Measurements from ENCODE around the gene ZFP57. TPM values are rescaled to one million over a fixed set of nuclear protein-coding genes. Genes with fewer than 3 reads are reported as not detected.
"Not testable (repeated sequence)": the region's sequence is repeated elsewhere in the genome, so short reads cannot be mapped to it uniquely, and the experiment has no call there.

Gene ZFP57
- total RNA-seq, 2 donors from 2014 or later = 0.57 to 1.7 TPM

- Histone ChIP-seq H3K27ac (no peak overlapping the region), H3K9me3 (no peaks in the 10 kb centered on the region), H3K27me3 (replicated peaks; ENCODE audit: insufficient read depth) (no peaks in the 10 kb centered on the region), H3K4me3 (no peak overlapping the region), H3K36me3 (no peaks in the 10 kb centered on the region), H3K4me1 (replicated peaks) (no peaks in the 10 kb centered on the region)
- no peak for DNase-seq (ENCODE audit: low spot score)
- TF ChIP-seq CTCF (IDR thresholded peaks at IDR 0.05) = no peak
- no peak for TF ChIP-seq POLR2AphosphoS5 (IDR thresholded peaks at IDR 0.05)
- TF ChIP-seq POLR2A (IDR thresholded peaks at IDR 0.05) = no peak
- intact Hi-C loops (cut with DNase I) = no loop called here
- WGBS = 94% methylated on average over 5 of the region's 5 CpGs
Measured at GRCh38 chr6:29678114-29678513, 2.8 kb downstream of the ZFP57 start.

- intact Hi-C loops (cut with DNase I) = no loop called here
- no peaks in the 10 kb centered on the region for H3K9me3 ChIP-seq
- TF ChIP-seq POLR2AphosphoS5 (IDR thresholded peaks at IDR 0.05) (no peak), CTCF (IDR thresholded peaks at IDR 0.05) (no peak), POLR2A (IDR thresholded peaks at IDR 0.05) (no peak)
- no peaks in the 10 kb centered on the region for H3K27me3 ChIP-seq (replicated peaks; ENCODE audit: insufficient read depth)
- no peak overlapping the region for H3K27ac ChIP-seq
- no peaks in the 10 kb centered on the region for H3K36me3 ChIP-seq
- DNase-seq (ENCODE audit: low spot score) = no peak
- no peaks in the 10 kb centered on the region for H3K4me1 ChIP-seq (replicated peaks)
- H3K4me3 ChIP-seq = no peak overlapping the region
- WGBS = 35% methylated on average over 2 of the region's 2 CpGs
Measured at GRCh38 chr6:29676981-29677601, 3.9 kb downstream of the ZFP57 start.

- no peak overlapping the region for H3K4me3 ChIP-seq
- WGBS = 100% methylated on average over 1 of the region's 1 CpG
- intact Hi-C loops (cut with DNase I) = no loop called here
- TF ChIP-seq POLR2AphosphoS5 (IDR thresholded peaks at IDR 0.05) = no peak
- TF ChIP-seq POLR2A (IDR thresholded peaks at IDR 0.05) = no peak
- no peak for TF ChIP-seq CTCF (IDR thresholded peaks at IDR 0.05)
- H3K36me3 ChIP-seq = no peaks in the 10 kb centered on the region
- no peaks in the 10 kb centered on the region for H3K27me3 ChIP-seq (replicated peaks; ENCODE audit: insufficient read depth)
- H3K9me3 ChIP-seq = no peaks in the 10 kb centered on the region
- H3K27ac ChIP-seq = no peak overlapping the region
- no peaks in the 10 kb centered on the region for H3K4me1 ChIP-seq (replicated peaks)
- DNase-seq (ENCODE audit: low spot score) = no peak
Measured at GRCh38 chr6:29675561-29675960, 5.4 kb downstream of the ZFP57 start.

GRCh38 chr6:29674008-29674407 is 6.9 kb downstream of the ZFP57 start:
- Histone ChIP-seq H3K9me3 (no peaks in the 10 kb centered on the region), H3K27ac (no peak overlapping the region), H3K4me3 (no peak overlapping the region), H3K36me3 (no peaks in the 10 kb centered on the region), H3K4me1 (replicated peaks) (no peaks in the 10 kb centered on the region), H3K27me3 (replicated peaks; ENCODE audit: insufficient read depth) (no peaks in the 10 kb centered on the region)
- no peak for DNase-seq (ENCODE audit: low spot score)
- no peak for TF ChIP-seq POLR2A (IDR thresholded peaks at IDR 0.05)
- no peak for TF ChIP-seq CTCF (IDR thresholded peaks at IDR 0.05)
- TF ChIP-seq POLR2AphosphoS5 (IDR thresholded peaks at IDR 0.05) = no peak
- WGBS = 96% methylated on average over 5 of the region's 5 CpGs
- intact Hi-C loops (cut with DNase I) = no loop called here

- WGBS = 96% methylated on average over 10 of the region's 12 CpGs
- no peak for DNase-seq (ENCODE audit: low spot score)
- Histone ChIP-seq H3K4me1 (replicated peaks) (no peaks in the 10 kb centered on the region), H3K9me3 (no peaks in the 10 kb centered on the region), H3K27me3 (replicated peaks; ENCODE audit: insufficient read depth) (no peaks in the 10 kb centered on the region), H3K4me3 (no peak overlapping the region), H3K36me3 (no peaks in the 10 kb centered on the region), H3K27ac (no peak overlapping the region)
- TF ChIP-seq POLR2A (IDR thresholded peaks at IDR 0.05) = no peak
- TF ChIP-seq POLR2AphosphoS5 (IDR thresholded peaks at IDR 0.05) = no peak
- TF ChIP-seq CTCF (IDR thresholded peaks at IDR 0.05) = no peak
- intact Hi-C loops (cut with DNase I) = no loop called here
Measured at GRCh38 chr6:29673161-29673560, 7.8 kb downstream of the ZFP57 start.

- H3K27ac ChIP-seq; H3K36me3 ChIP-seq; DNase-seq (ENCODE audit: low spot score); intact Hi-C loops (cut with DNase I); H3K4me1 ChIP-seq (replicated peaks); H3K9me3 ChIP-seq; H3K4me3 ChIP-seq; H3K27me3 ChIP-seq (replicated peaks; ENCODE audit: insufficient read depth): not testable (repeated sequence)
- WGBS = 82% methylated on average over 5 of the region's 5 CpGs
Measured at GRCh38 chr6:29672116-29672515, 8.8 kb downstream of the ZFP57 start.
